NCI-H2196 treated with DMSO at 0.1 percent for 48 hours (cell line): Measurements from ENCODE around the gene A2ML1.
"Not testable (repeated sequence)": the region's sequence is repeated elsewhere in the genome, so short reads cannot be mapped to it uniquely, and the experiment has no call there.

Experiments used
- DNase-seq: peaks from one replicate; lab custom pipeline; 2025; ENCODE audit not compliant: unreplicated experiment; lab: John Stamatoyannopoulos, UW

A2ML1 gene

DNA sequence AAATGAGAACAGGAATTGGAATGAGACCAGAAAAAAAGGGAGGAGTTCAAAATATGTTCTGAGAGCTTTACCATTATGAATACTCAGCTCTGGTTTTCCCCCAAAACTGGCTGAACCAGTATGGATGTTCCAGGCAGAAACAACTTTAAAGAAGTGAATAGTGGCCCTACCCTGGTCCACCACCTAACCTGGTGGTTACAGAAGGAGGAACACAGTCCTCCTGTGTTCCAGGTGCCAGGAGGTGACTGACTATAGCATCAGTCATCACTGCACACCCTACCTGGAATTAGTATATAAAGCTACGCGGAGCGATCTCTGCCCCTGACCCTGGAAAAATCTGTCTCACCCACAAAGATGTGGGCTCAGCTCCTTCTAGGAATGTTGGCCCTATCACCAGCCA is at the start of gene A2ML1:
Gene A2ML1 (plus strand): TSS at position 324 of the 400 bp plus-strand sequence. CDS start 31 bp downstream, at position 355.
- no peak for DNase-seq

DNA sequence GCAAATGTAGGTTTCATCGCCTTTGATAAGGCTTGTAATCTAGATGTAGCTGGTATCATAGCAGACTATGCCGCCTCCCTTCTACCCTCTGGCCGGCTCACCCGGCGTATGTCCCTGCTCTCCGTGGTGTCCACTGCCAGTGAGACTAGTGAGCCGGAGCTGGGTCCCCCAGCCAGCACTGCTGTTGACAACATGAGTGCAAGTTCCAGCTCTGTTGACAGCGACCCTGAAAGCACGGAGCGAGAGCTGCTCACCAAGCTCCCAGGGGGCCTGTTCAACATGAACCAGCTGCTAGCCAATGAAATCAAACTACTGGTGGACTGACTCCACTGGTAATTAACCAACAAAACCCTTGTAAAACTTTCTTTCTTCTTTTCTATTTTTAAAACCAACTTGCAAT is 49.0 kb upstream of the A2ML1 start:
- no peak for DNase-seq

DNA sequence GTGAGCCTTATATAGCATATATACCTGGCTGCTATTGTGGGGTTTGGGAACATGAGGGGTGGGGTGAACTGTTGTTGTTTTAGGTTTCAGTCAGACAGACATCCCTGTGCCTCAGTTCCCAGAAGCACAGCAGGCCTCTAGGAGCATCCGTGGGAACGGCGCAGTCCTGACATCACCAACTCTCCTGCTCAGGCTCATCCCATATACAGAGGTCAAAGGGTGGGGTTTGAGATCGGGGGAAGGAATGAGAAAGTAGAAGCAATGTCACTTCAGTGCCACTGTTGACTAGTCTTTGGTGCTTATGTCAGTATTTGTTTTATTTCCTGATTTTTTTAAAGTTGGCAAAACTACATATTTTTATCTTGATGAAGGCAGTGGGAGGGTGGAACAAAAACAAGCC is 43.1 kb upstream of the A2ML1 start:
- DNase-seq = no peak

DNA sequence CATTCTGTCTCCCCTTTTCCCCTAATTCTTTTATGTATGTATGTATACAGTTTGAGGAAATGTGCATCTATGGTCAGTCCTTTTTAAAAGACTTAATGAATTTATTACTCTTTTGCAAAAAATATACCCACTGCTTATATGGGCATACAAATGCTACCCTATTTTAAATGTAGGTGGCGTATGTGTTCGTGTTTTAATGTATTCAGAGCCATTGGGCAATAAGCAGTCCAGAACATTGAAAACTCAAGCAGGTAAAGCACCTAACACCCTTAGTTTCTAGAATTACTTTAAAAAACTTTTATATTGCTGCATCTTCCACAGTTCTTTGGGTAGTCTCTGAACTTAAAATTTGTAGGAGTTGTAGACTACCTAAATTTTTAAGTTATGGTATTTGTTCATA is 42.6 kb upstream of the A2ML1 start:
- DNase-seq = no peak

DNA sequence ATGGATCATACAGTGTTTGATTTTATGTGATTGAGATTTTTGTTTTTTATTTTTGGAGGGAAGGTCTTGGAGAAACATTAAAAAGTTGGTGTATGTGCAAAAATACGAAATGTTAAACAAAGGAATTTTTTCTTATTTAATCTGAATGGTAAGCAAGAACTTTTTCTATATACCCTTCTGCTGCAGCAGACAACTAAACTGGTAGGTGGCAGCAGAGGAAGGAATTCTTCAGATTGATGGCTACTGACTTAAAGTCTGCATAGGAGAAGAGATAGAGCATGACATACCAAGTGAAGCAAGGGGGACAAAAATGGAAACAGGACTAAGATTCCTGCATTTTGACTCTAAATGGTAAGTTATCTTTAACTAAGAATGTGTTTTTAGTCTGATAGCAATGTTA is 42.0 kb upstream of the A2ML1 start:
- DNase-seq = no peak

DNA sequence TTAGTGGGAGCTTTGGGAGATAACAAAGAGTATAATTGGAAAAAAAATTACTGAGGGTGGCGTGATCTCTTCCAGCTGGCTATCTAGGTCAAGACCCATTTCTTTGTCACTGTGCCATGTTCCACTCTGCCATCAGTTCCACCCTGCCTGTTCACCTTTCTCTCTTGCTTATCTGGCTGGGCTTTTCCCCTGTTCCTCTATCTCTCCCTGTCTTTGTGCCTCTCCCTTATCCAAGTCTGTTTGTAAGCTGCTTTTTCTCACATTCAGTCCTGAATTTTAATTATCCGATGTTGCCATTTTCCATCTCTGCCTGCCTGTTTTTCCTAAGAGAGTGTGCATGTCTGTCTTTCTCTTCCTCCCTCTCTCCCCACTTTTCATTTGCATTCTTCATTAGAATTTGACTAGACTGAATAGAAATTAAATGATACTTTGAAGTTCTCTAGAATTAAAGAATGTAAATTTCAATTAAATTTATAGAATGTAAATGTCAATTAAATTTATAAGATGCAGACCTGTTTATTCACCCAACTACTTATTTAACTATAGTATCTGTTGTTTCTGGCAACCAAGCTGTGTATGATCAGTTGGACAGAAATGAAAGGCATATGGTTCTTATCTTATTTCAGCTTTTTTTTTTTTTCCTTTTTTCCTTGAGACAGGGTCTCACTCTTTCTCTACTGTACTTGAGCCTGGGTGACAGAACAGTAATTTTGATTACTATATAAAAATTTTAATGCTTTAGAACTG is 40.9 kb upstream of the A2ML1 start:
- DNase-seq = no peak

DNA sequence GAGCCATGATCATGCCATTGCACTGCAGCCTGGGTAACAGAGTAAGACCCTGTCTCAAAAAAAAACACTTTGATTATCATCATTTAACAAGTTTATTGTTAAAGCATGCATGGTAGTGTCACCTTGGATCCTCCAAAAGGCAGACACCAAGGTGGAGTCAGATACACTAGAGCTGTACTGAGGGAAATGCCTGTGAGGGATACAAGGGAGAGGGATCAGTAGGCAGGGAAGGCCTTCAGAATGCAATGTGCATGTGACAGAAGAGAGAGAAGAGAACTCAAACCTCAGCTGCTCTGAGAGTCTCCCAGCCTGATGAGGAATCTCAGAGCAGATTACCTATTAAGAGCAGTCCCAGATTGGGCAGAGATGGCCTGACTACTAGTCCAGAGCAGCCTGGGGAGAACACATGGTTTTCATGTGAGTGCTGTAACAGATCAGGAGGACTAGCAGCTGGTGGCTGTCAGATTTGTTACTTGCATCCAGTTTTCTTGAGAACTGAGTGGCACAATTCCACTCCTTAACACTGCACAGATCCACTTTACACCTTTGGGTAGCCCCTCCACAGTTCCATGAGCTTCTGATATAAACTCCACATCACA is 38.0 kb upstream of the A2ML1 start:
- no peak for DNase-seq

- no peak for DNase-seq
Observed at GRCh38 chr12:8785499-8785898, 36.9 kb upstream of the A2ML1 start.

GRCh38 chr12:8787206-8787605 is 35.2 kb upstream of the A2ML1 start:
- DNase-seq = not testable (repeated sequence)

DNA sequence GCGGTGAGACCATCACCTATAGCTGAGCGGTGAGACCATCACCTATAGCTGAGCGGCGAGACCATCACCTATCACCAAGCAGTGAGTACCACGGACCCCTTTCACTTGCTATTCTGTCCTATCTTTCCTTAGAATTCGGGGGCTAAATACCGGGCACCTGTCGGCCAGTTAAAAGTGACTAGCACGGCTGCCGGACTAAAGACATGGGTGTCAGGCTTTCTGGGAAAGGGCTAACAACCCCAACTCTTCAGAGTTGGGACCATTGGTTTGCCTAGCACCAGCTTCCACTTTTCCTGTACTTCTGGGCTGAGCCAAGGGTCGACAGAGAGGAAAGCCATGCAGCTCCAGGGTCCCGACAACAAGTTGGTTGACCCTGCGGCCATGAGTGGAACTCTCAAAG is 33.7 kb upstream of the A2ML1 start:
- not testable (repeated sequence) for DNase-seq

DNA sequence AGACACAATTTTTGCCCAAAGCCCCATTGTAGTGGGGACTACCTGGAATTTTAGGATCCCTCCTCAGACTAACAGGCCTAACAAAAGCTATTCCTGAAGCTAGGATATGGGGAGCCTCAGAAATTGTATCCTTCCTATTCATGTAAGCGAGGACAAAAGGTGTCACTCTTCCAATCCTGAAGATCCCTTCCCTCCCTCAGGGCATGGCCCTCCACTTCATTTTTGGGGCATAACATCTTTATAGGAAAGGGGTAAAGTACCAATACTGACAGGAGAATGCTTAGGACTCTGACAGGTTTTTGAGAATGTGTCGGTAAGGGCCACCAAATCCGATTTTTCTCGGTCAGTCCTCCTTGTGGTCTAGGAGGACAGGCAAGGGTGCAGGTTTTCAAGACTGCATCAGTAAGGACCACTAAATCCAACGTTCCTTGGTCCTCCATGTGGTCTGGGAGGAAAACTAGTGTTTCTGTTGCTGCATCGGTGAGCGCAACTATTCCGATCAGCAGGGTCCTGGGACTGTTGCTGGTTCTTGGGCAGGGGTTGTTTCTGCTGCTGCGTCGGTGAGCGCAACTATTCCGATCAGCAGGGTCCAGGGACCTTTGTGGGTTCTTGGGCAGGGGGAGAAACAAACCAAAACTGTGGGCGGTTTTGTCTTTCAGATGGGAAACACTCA is 32.9 kb upstream of the A2ML1 start:
- DNase-seq = not testable (repeated sequence)

DNA sequence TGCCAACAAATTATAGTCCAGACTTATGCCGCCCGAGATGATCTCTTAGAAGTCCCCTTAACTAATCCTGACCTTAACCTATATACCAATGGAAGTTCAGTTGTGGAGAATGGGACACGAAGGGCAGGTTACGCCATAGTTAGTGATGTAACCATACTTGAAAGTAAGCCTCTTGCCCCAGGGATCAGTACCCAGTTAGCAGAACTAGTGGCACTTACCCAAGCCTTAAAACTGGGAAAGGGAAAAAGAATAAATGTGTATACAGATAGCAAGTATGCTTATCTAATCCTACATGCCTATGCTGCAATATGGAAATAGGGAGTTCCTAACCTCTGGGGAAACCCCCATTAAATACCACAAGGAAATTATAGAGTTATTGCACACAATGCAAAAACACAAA is 29.2 kb upstream of the A2ML1 start:
- DNase-seq = not testable (repeated sequence)

DNA sequence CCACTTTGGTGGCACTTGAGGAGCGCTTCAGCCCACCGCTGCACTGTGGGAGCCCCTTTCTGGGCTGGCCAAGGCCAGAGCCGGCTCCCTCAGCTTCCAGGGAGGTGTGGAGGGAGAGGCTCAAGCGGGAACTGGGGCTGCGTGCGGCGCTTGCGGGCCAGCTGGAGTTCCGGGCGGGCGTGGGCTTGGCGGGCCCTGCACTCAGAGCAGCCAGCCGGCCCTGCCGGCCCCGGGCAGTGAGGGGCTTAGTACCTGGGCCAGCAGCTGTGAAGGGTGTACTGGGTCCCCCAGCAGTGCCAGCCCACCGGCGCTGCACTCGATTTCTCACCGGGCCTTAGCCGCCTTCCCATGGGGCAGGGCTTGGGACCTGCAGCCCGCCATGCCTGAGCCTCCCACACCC is 27.8 kb upstream of the A2ML1 start:
- not testable (repeated sequence) for DNase-seq

- no peak for DNase-seq
Observed at GRCh38 chr12:8796831-8797626, 25.4 kb upstream of the A2ML1 start.

- not testable (repeated sequence) for DNase-seq
Observed at GRCh38 chr12:8801213-8801612, 21.2 kb upstream of the A2ML1 start.

DNA sequence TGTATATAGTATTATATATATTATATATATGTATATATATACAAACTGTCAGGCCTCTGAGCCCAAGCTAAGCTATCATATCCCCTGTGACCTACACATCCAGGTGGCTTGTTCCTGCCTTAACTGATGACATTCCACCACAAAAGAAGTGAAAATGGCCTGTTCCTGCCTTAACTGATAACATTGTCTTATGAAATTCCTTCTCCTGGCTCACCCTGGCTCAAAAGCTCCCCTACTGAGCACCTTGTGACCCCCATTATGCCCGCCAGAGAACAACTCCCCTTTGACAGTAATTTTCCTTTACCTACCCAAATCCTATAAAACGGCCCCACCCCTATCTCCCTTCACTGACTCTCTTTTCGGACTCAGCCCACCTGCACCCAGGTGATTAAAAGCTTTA is 17.6 kb upstream of the A2ML1 start:
- DNase-seq = not testable (repeated sequence)

- not testable (repeated sequence) for DNase-seq
Observed at GRCh38 chr12:8805487-8805886, 16.9 kb upstream of the A2ML1 start.

DNA sequence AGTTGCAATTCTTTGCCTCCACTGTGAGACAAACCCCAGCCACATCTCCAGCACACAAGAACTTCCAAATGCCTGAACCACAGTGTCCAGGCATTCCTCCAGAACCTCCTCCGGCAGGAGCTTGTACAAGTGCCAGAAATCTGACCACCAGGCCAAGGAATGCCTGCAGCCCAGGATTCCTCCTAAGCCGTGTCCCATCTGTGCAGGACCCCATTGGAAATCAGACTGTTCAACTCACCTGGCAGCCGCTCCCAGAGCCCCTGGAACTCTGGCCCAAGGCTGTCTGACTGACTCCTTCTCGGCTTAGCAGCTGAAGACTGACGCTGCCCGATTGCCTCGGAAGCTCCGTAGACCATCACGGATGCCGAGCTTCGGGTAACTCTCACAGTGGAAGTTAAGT is 15.3 kb upstream of the A2ML1 start:
- not testable (repeated sequence) for DNase-seq

- not testable (repeated sequence) for DNase-seq
Observed at GRCh38 chr12:8810112-8810511, 12.3 kb upstream of the A2ML1 start.

- DNase-seq = no peak
Observed at GRCh38 chr12:8813572-8814357, 8.7 kb upstream of the A2ML1 start.
